ENCODE data around the gene PRAF2.

Gene PRAF2

GRCh38 chrX:49041744-49042580 is 31.8 kb downstream of the PRAF2 start:
- DNase-seq = peak; percentile 40

GRCh38 chrX:49040376-49040955 is 33.3 kb downstream of the PRAF2 start:
- no peak for DNase-seq

DNA sequence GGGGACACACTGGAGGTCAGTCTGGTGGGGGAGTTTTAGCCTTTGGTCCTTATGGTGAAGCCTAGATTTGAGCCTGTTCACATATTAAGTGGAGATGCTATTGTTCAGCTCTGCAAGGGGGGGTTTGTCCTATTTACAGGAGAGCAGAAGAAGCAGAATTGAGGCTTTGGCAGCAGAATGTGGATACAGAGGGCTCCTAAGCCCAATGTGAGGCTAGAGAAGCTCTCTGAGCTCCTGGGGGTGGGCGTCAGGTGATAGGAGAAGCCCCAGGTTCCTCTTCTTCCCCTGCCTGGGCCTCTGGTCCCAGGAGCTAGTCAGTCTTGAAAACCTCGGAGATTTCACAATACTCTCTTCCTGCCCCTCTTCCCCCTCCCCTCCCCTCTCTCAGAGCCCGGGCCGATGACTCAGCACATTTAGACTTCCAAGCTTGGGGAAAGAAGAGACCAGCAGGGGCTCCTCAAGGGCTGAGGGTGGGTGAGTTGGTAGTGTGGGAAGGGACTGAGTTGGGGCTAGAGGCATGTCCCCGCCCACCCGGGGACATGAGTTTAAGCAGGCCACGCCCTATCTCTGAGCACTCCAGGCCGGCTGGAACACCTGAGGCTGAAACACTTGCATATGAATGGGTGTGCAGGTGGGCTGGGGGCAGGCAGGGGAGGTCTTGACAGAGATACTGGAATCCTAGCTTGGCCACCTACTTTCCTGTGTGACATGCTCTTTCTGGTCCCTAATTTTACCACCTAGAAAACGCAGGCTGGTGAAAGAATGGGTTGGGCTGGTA is 34.0 kb downstream of the PRAF2 start:
- peak; percentile 86 for DNase-seq

DNA sequence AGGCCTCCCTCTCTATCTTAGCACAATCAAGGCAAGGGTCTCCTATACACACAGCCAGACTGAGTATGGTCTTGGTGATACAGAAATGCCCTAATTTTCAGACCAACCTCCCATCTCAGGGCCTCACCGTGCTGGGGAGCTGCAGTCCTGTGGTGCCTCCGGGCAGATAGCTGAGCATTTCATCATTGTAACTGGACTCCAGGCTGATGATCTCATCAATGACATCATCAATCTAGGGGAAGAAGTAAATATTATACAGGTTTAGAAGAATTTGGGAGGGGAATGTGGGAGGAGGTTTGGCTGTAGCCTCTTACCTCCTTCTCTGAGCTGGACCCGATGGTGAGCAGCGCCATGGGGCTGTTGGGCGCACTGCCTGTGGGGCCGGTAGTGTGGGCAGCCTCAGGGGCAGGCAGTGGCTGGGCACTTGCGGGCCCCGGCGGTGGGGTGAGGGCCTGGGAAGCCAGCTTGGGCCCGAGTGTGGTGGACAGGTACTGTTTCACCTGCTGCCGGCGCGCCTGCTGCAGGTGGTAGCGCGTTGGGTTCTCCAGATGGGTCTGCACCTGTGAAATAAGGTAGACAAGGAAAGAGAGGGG is 35.8 kb downstream of the PRAF2 start:
- no peak for DNase-seq

DNA sequence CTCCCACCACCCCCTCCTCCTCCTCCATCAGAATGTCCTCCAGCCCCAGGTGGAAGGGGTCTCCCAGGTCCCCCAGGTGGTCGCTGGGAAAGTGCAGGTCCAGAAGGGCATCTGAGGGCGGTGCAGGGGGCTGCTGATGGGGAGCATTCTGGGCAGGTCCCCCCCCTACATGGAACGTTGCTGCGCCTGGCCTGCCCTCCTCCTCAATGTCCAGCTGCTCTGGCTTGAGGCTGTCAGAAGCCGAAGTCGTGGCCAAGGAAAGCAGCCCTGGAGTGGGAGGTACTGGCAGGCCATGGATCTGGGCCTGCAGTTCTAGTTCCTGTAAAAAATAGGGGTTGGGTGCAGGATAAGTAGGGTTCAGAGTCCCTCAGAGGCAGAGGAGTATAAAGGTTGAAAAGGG is 43.5 kb downstream of the PRAF2 start:
- DNase-seq = no peak

GRCh38 chrX:49029876-49030275 is 43.9 kb downstream of the PRAF2 start:
- DNase-seq = peak; percentile 26

Data from NCI-H69 (cell line).